Hippocampal formation (tissue), 2 donors: ENCODE measurements around the gene STOM.
"Not testable (repeated sequence)": the region's sequence is repeated elsewhere in the genome, so short reads cannot be mapped to it uniquely, and the experiment has no call there.

ENCODE experiments used
- DNase-seq, 2 donors: peaks; one replicate each; lab custom pipeline; 2025; lab: John Stamatoyannopoulos, UW

STOM gene

DNA sequence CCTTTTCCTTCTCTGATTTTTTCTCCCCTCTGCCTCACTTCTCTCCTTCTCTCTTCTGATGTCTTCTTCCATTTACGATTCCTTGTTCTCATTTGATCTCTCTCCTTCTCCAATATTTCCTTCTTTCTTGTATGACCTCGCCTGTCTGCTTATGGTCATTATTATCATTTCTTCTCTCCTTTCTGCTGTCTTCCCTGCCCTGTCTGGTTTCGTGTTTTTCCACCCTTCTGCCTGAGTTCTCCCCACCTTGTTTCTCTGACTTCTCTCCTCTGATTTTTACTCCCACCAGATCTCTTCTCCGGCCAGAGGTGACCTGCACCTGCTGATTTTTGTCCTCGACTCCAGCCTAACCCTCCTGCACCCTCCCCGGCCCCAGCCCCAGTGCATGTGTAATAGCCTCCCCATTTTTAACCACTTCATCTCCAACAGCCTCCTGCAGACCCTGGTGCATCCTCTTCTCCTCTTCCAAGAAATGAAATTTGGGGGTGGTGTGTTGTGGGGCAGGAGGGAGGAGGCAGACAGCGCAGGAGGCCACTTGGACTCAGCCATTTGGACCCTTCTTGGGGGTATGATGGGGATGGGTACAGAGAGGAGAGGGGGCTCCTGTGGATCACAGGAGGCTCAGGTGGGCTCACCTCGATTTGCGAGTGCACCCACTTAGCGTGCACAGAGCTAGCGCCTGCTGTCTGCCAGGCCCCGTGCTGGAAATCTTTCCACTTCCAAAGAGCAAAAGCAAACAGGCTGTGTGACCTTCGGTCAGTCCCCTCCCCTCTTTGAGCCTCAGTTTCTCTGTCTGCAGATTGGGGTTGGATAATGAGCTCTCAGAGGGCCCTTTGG is 69.5 kb downstream of the STOM start:
- DNase-seq, result no peak

DNA sequence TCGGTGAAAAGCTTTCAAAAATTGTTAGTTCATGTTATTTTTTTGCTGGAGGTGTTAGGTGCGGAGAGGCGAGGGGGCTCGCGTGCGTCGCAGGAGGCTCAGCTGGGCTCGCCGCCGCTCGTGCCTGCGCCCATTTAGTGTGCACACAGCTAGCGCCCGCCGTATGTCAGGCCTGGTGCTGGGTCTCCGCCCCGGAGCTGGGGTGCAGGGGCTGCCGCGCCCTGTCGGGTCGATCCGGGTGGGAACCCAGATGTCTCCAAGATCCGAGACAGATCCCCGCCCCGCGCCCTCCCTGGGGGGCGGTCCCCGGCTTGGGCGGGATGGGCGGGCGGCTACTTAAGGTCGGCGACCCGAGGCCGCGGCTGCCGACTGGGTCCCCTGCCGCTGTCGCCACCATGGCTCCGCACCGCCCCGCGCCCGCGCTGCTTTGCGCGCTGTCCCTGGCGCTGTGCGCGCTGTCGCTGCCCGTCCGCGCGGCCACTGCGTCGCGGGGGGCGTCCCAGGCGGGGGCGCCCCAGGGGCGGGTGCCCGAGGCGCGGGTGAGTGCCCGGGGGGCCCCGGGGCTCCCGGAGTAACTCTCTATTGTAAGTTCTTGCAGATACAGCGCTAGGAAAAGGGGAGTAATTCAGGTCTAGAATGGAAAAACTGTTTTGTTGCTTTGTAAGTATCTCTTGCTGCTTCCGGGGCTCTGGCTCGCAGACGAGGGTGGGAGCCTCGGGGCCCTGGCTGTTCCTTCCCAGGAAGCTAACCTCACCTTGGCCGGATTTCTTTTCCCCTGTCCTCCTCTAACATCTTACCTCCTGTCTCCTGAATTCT is 70.4 kb downstream of the STOM start:
- peak in 1 of 2 donors; percentile 41 for DNase-seq

DNA sequence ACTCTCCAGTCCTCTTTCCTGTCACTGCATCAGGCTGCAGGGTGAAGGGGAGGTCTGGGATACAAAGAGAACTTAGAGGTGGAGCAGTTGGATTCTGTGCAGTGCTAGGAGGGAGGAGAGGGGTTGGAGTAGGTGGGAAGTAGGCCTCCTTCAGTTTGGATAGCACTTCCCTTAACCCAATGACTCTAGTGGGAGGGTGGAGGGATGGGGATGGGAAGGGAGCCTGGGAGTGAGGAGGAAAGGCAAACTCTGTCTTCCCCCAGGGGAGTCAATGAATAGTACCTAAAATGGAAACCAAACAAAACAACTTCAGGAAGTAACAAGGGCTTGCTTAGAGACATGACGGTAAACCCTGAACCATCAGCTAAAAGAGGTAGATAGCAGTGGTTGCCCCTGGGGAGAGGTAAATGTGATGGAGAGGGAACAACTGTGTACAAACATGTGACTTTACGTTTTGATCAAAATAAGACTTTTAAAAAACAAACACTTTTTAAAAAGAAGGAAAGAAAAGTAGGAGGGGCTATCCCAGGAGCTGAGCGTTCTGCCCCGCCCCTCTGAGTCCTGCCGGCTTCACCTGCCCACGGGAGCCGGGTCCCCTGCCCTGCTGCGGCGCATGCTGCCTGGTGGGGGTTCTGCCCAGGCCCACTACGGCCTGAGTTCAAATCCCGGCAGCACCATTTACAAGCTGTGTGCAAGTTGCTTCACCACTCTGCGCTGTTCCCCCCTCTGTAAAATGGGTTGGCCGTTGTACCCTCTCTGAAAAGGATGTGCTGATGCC is 71.2 kb downstream of the STOM start:
- DNase-seq, result no peak

DNA sequence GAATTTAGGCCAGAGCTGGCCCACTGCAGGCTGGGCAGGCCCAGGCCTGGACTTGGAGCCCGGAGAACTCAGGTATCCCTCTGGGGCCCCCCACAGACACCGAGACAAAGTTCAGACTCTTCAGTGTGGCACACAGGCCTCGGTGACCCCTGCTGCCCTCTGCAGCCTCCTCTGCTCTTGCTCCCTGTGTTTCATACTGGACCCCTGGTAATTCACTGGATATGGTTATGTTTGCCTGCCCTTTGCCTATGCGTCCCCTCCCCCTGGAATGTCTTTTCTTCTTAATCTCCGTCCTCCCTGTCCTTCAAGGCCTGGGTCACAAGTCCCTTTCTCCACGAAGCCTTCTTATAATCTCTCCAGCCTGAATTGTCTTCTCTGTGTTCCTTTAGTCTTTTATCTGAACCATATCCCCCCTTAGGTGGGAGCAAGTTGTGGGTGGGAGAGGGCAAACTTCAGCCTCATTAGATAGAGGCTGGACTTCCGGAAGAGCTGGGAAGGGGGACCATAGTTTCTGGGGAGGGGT is 72.0 kb downstream of the STOM start:
- no peak for DNase-seq

DNA sequence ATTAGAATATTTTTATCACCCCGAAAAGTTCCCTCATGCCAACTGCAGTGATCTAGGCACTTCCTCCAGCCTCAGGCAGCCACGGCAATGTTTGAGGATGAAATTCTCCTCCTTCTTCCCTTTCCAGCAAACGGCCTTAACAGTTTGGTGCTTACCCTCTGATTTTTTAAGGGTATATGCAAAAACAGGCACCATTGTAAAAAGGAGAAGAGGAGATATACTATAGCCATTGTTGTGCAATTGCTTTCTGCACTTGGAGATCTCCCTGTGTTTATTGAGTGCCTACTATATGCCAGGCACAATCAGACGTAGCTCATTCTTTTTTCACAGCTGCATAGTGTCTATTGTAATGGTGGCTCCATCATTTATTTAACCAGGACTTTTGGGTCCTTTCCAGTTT is 72.7 kb downstream of the STOM start:
- DNase-seq, result no peak

DNA sequence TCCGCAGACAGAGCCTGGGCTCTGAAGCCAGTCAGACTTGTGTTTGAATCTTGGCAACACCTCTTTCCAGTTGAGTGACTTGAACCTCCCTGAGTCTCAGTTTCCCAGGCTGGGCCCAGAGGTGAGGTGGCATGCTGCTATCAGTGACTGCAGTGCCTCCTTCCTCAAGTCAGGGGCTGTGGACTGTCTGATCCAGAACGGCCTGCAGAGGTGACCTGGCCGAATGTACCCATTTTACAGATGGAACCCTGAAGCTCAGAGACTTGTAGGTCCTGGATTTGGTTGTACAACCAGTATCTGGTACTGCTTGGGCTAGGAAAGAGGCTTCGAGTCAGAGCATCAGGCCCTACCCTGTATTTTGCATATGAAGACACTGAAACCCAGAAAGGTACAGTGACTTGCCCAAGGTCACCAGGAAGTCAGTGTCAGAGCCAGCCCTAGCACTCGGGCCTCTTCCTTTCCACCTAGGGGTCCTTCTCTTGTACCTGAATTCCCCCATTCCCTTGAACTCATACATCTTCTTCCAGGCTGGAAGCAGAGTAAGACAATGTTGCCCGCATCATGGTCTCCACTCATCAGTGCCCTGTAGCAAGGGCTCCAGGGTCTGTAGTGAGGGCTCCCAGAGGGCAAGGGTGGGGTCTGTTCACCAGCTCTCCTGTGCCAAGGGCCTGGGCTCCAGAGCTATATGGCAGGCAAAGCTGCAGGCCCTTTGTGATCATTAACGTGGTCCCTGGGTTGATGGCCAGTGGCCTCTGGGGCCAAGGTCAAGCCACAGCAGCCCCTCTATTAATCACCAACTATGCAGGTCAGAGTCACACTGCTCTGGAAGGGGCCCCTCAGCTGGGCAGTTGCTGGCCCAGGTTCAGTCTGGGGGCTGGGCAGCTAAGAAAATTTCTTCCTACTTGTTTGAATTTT is 73.6 kb downstream of the STOM start:
- no peak for DNase-seq

DNA sequence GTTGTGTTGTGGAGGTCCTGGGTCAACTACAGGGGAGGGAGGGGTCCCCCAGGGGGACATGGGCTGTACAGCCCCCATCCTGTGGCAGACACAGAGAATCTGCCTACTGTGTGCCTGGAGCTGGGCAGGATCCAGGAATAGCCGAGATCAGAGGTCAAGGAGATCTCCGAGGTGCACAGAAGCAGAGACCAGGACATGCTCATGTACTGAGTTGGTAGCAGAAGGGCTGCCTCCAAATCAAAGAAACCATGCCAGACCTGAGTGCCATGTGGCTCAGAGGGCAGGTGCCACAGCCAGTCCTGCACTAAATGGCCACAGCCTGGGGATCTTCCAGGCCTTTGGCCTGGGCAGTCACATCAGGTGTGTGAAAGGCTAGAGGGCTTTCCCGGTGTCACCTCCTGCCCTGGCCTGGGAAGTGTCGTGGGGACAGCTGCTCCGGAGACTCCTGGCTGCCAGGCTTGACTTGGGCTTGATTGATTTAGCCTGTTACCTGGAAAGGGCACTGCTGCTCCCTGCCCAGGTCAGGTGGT is 74.3 kb downstream of the STOM start:
- no peak for DNase-seq

DNA sequence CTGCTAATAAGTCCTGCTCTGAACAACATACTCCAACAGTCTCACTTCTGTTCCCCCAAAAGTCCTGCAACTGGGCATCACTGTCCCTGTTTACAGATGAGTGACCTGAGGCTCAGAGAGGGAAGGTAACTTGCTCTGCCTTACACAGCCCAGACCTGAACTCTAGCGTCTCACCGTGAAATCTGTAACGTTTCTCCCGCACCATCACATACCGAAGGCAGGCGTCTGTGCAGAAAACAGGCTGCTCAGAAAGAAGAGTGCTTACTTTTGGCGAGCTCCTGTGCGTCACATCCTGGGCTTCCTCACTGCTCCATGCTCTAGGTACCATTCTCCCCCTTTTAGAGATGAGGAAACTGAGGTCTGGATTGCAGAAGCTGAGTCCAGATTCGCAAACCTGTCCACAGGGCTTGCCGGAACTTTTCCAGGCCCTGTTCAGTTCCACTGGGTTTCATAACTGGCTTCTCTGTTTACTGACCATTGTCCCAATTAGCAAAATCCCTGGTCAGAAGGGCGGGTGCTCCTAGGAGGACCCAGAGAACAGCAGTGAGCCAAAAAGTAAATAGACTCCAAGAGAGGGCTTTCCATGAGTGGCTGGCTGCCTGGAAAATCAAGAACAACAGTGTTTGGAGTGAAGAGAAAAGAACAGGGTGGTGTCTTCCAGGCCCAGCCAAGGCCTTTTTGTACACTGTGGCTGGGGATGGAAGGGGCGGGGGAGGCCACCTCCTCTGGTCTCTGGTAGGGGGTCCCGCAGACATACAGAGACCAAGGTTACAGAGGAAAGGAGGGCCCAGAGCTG is 75.0 kb downstream of the STOM start:
- DNase-seq, result peak in 1 of 2 donors; percentile 73

DNA sequence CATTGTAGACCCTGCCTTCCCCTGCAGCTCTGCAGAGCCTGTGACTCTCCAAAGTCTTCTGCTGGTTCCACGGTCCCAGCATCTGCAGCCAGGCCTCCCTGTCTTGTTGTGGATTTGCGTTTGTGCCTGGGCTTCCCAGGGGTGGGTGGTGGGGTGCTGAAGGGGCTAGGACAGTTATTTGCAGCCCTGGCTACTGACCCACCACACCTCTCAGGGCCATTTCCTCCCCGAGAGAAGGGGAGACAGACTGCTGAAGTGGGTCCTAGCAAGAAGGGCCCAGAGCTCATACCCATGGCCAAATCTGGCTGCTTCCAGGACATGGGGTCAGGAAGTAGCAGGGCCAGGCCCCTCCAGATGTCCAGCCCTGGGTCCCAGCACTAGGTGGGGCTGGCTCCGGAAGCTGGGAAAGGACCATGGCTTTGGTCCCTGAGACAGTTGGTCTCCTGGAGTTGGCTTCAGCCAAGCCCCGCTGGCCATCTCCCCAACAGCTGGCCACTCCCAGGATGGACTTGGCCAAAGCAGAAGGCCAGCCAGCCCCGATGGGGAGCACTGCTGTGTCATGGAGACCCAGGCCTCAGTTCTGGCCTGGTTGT is 75.8 kb downstream of the STOM start:
- DNase-seq, result no peak

DNA sequence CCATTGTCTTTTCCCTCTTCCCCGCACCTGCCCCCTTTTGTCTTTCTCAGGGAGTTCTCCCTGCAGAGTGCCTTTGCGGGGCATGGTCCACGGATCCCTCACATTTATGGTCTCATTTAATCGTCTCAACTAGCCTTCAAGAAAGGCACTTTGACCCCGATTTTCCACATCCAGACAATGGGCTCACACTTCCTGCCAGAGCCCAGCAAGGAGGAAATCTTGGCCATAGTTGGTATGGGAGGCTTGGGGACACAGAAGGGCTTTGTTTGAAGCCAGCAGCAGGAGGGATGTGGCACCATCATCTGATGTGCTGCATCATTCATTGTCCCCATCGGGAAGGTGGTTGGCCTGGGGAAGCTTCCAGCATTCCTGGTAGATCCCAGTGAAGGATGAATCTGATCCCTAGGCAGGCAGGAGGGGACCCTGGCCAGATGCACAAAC is 77.2 kb downstream of the STOM start:
- peak; percentile 53 to 66 for DNase-seq

DNA sequence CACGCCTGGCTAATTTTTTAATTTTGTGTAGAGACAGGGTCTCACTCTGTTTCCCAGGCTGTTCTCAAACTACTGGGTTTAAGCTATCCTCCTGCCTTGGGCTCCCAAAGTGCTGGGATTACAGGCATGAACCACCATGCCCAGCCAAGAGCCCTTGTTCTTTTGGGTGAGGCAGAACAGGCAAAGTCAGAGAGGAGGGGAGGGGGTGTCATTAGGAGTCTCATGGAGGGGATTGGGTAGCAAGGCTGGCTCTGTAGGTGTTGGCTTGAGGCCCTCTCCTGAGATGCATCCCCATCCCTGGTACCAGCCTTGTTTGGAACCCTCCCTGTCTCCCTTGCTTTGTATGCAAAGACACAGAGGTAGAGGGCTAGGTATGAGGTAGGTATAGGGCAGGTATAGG is 78.0 kb downstream of the STOM start:
- no peak for DNase-seq

DNA sequence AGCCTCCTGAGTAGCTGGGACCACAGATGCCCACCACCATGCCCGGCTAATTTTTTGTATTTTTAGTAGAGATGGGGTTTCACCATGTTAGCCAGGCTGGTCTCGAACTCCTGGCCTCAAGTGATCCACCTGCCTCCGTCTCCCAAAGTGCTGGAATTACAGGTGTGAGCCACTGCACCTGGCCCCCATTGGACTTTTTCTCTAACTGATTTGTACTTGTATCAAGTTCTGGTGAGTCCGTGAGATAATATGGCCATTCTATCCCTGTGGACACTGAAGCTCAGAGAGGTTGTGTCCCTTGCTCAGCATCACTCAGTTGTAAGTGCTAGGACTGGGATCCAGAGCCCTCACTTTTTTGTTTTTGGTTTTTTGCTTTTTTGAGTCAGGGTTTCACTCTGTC is 78.5 kb downstream of the STOM start:
- DNase-seq, result not testable (repeated sequence)

DNA sequence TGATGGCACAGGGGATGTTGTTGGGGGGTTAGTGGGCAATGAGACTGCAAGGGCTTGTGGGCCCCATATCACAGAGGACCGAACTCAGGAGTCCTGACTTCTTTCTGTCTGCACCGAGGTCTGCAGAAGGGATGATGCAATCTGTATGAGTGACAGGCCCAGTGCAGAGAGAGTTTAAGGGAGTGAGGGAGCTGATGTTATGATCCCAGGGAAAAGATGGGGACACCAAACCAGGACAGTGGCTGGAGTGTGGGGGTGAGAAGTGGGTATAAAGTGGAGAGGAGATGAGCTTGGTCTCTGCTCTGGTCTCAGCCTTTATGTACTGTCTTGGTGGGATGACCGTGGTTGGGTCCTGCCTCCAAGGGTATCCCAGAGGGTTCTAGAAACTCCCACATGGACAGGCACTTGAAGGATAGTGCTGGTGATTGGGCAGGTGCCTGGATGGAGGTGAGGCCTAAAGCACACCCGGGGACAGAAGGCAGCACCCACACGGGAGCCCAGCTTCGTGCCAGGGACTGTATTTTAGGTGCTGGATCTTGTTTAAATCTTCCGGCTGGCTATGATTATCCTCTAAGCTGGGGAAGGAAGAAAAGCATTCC is 80.2 kb downstream of the STOM start:
- DNase-seq, result peak in 1 of 2 donors; percentile 33

DNA sequence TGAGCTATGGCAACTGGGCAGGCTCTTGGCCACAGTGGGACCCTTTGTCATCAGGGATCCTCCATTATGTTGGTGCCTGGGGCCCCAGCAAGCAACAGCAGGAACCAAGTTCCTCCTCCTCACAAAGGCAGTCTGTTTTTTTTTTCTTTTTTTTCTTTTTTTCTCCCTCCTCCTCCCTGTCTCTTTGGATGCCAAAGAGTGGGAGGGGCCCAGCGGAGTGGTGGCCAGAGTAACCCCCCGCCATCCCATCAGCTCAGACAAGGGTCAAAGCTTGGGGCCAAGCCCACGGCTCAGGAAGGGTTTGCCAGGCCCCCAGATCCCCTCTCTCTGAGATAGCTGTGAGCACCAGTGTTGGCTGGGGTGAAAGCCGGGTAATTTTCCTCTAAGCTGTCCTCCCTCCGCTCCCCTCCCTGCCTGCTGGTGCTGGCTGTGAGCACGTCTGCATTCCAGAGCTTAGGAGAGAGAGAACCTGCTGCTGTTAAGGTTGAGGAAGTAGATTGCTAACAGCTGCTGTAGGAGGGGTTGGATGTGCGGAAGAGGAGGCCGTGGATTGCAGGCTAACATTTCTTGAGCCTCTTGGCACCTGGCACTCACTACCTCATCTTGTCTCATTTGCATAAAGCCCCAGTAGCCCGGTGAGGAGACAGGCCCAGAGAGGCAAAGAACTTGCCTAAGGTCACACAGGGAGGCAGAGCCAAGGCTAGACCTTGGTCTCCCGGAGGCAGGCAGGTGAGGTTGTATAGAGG is 80.9 kb downstream of the STOM start:
- DNase-seq, result peak; percentile 83 to 88
